Activated B cell treated with CpG ODN at 0.5 μM for 24 hours (primary cell): ENCODE results near the gene RPL27A. TPM values are rescaled to one million over a fixed set of nuclear protein-coding genes. Genes with fewer than 3 reads are reported as not detected.

ENCODE experiments used
- ATAC-seq: fragments of 200-7000 bp; cut with Tn5 transposase; one replicate; pipeline ENCODE4 v1.10.0; 2021; ENCODE audit warnings: low read depth, mild to moderate bottlenecking, moderate library complexity
- CTCF ChIA-PET: fragments of 350-600 bp; sonication (Branson Sonifier 250); formaldehyde crosslinking; loops from one replicate; lab custom pipeline; 2021; ENCODE audit warnings: antibody characterized with exemption; lab: Charles Lee
- POLR2A ChIA-PET: fragments of 350-600 bp; sonication (Branson Sonifier 250); formaldehyde crosslinking; loops from one replicate; lab custom pipeline; 2021; ENCODE audit warnings: antibody characterized with exemption; lab: Charles Lee
- DNase-seq: peaks from one replicate; pipeline ENCODE4 v3.0.0; 2022
- H3K27ac Mint-ChIP-seq: one replicate; pipeline ENCODE4 v1.8.0; 2020; ENCODE audit warnings: mixed read lengths
- H3K27me3 Mint-ChIP-seq: one replicate; pipeline ENCODE4 v1.8.0; 2021; ENCODE audit warnings: mixed read lengths
- H3K36me3 Mint-ChIP-seq: one replicate; pipeline ENCODE4 v1.8.0; 2021; ENCODE audit warnings: low read depth, mixed read lengths
- H3K4me1 Mint-ChIP-seq: one replicate; pipeline ENCODE4 v1.8.0; 2021; ENCODE audit warnings: mixed read lengths
- H3K4me3 Mint-ChIP-seq: one replicate; pipeline ENCODE4 v1.8.0; 2020; ENCODE audit warnings: mild to moderate bottlenecking, mixed read lengths
- H3K9me3 Mint-ChIP-seq: one replicate; pipeline ENCODE4 v1.8.0; 2020; ENCODE audit warnings: mixed read lengths
- CTCF ChIP-seq: fragments of 200-600 bp; IDR thresholded peaks from one replicate; pipeline ENCODE4 v1.8.0; 2022; ENCODE audit warnings: antibody characterized with exemption, mild to moderate bottlenecking
- intact Hi-C: fragments of 100-400 bp; cut with micrococcal nuclease; formaldehyde crosslinking; loops from one replicate; pipeline ENCODE4 v1.15.1; 2024
- total RNA-seq: library from RNA; stranded (reverse); gene quantifications from 2 replicates; pipeline ENCODE4 v1.2.3, GENCODE V29; 2022

Gene RPL27A
- total RNA-seq, 1 donor from 2014 or later = 1,592 TPM

- Mint-ChIP-seq H3K4me1 (peaks cover 25% of the 10 kb centered on the region), H3K27me3 (no peaks in the 10 kb centered on the region), H3K9me3 (no peaks in the 10 kb centered on the region), H3K36me3 (peaks cover 14% of the 10 kb centered on the region), H3K27ac (no peak overlapping the region), H3K4me3 (no peak overlapping the region)
- no peak for TF ChIP-seq CTCF
- no peak for DNase-seq
- intact Hi-C loops = no loop called here
- CTCF ChIA-PET = no interaction called here
- POLR2A ChIA-PET = no interaction called here
- no peak for ATAC-seq
These were observed 9.8 kb downstream of the RPL27A start for GRCh38 chr11:8692417-8692816.

GRCh38 chr11:8693010-8693551, 10.5 kb downstream of the RPL27A start:
- Mint-ChIP-seq H3K36me3 (peaks cover 11% of the 10 kb centered on the region), H3K27ac (no peak overlapping the region), H3K27me3 (no peaks in the 10 kb centered on the region), H3K4me1 (peaks cover 19% of the 10 kb centered on the region), H3K9me3 (no peaks in the 10 kb centered on the region), H3K4me3 (no peak overlapping the region)
- CTCF ChIA-PET = no interaction called here
- intact Hi-C loops = no loop called here
- POLR2A ChIA-PET = no interaction called here
- DNase-seq (no peak), ATAC-seq (no peak)
- TF ChIP-seq CTCF = no peak

GRCh38 chr11:8693555-8693954, 11.0 kb downstream of the RPL27A start:
- ChIA-PET CTCF (no interaction called here), POLR2A (no interaction called here)
- Mint-ChIP-seq H3K36me3 (peaks cover 8% of the 10 kb centered on the region), H3K27ac (no peak overlapping the region), H3K4me1 (peaks cover 14% of the 10 kb centered on the region), H3K9me3 (no peaks in the 10 kb centered on the region), H3K4me3 (no peak overlapping the region), H3K27me3 (no peaks in the 10 kb centered on the region)
- intact Hi-C loops = no loop called here
- no peak for TF ChIP-seq CTCF
- ATAC-seq (no peak), DNase-seq (no peak)

- no peak for TF ChIP-seq CTCF
- POLR2A ChIA-PET = no interaction called here
- peaks cover 9% of the 10 kb centered on the region for H3K4me1 Mint-ChIP-seq
- CTCF ChIA-PET = no interaction called here
- no peak overlapping the region for H3K4me3 Mint-ChIP-seq
- no peak overlapping the region for H3K27ac Mint-ChIP-seq
- H3K9me3 Mint-ChIP-seq = no peaks in the 10 kb centered on the region
- peaks cover 3% of the 10 kb centered on the region for H3K36me3 Mint-ChIP-seq
- H3K27me3 Mint-ChIP-seq = no peaks in the 10 kb centered on the region
- intact Hi-C loops = no loop called here
- no peak for ATAC-seq
- no peak for DNase-seq
These were observed 11.5 kb downstream of the RPL27A start for GRCh38 chr11:8694137-8694536.

- ATAC-seq (no peak), DNase-seq (no peak)
- Mint-ChIP-seq H3K27me3 (no peaks in the 10 kb centered on the region), H3K4me1 (peaks cover 9% of the 10 kb centered on the region), H3K9me3 (no peaks in the 10 kb centered on the region), H3K4me3 (no peak overlapping the region), H3K27ac (no peak overlapping the region), H3K36me3 (no peaks in the 10 kb centered on the region)
- intact Hi-C loops = no loop called here
- no peak for TF ChIP-seq CTCF
- ChIA-PET POLR2A (no interaction called here), CTCF (no interaction called here)
These were observed 14.5 kb downstream of the RPL27A start for GRCh38 chr11:8697054-8697453.
